ENCODE data around the gene SERPINB12.

The SERPINB12 gene

GRCh38 chr18:63542069-63542468 lies at the start of gene SERPINB12:
TSS of gene SERPINB12 (plus strand) at chr18:63542369. CDS start at chr18:63556160, 13,791 bp downstream.
- DNase-seq (ENCODE audit: low read depth), result no peak

DNA sequence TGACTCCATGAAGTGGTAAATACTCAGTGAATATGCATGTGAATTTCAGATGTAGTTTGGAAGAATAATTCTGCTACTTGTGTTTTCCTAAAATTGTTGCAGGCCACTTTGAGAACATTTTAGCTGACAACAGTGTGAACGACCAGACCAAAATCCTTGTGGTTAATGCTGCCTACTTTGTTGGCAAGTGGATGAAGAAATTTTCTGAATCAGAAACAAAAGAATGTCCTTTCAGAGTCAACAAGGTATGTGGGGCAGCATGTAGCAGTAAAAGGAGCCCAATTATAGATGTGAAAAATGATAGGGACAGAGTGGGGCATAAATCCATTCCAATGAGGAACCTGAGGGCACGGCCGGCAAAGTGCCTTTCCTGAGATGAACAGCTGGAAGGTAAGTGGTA lies 49.3 kb upstream of the SERPINB12 start:
- DNase-seq (ENCODE audit: low read depth), result no peak

DNA sequence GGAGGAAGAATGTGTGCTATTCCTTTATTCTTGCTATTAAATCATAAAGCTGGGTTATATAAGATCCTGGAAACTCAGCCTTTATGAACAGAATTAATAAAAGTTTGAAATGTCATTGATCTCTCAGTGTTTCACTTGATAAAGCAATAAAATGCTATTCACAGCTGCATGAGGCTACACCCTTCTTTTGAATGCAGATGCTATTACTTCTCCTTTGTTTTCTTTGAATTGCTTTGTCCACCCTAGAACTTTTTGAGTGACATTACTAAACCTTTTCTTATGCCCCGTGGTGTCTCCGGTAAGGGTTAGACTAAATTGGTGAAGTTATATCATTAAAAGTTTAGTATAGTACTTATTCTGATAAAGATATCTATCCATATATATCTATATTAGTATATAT lies 46.5 kb upstream of the SERPINB12 start:
- no peak for DNase-seq (ENCODE audit: low read depth)

- DNase-seq (ENCODE audit: low read depth), result peak; percentile 12
Observed at GRCh38 chr18:63505566-63506335, 36.4 kb upstream of the SERPINB12 start.

DNA sequence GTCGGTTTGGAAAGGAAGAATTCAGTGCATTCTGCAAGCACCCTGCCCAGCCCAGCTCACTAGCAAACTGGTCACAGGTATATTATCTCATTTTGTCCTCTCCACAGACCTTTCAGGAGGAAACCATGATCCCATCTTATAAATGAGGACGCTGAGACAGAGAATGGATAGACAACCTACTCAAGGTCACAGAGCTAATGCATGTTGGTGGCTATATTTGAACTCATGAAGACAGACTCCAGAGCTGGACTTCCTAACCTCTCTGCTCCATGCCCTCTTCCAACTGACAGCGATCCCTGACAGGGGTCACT lies 35.9 kb upstream of the SERPINB12 start:
- no peak for DNase-seq (ENCODE audit: low read depth)

DNA sequence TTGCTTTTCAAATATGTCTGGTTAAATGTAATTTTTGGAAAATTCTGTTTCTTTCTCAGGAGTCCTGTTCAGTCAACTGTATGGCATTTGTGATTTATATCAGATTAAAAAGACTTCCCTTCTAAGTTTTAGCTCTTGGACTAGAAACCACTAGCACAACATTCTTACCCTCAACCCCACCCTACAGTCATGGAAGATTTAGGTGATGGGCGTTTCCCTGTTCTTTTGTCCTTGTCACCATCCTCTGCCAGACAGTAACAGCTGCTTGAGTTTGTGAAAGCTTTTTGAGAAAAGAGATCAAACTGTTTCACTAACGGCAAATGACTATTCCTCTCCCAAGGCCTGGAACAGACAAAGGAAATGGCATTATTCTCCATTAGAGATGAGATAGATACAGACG lies 33.6 kb upstream of the SERPINB12 start:
- DNase-seq (ENCODE audit: low read depth), result no peak

DNA sequence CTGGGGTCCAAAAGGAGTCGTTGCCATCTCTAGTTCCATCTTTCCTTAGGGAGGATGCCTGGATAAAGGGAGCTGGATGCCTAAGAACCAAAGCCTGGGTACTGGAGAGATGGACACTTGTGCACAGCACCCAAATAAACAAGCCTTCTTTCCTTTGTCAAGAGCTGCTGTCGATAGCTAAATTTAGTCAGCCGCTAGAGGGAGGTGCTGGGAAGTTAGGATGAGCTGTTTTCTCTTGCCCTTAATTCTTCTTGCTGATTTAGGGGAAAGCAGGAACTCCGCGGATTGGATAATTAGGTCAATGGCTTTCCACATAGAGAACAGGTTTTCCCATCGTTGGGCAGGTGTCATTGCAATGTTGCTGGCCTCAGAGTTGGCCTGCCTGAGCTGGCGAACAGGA lies 30.9 kb upstream of the SERPINB12 start:
- DNase-seq (ENCODE audit: low read depth), result no peak

DNA sequence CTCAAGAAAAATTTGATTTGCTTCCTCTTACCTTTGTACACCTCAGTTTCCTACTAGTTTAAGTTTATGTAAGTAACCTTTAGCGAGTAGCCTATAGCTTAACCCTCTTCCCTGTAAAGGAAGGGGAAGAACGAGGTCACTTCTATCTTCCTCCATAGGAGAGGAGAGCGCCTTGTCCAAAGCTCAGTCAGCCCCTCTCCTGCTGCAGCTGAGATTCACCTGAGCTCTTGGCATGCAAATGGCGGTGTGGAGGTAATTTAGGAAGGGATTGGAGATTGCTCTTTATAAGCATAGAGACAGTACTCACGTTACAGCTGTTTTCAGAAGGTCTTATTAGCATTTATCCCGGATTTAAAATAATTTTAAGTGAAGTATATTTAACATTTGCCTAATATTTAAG lies 27.8 kb upstream of the SERPINB12 start:
- DNase-seq (ENCODE audit: low read depth), result no peak

GRCh38 chr18:63514888-63515678 lies 27.1 kb upstream of the SERPINB12 start:
- no peak for DNase-seq (ENCODE audit: low read depth)

DNA sequence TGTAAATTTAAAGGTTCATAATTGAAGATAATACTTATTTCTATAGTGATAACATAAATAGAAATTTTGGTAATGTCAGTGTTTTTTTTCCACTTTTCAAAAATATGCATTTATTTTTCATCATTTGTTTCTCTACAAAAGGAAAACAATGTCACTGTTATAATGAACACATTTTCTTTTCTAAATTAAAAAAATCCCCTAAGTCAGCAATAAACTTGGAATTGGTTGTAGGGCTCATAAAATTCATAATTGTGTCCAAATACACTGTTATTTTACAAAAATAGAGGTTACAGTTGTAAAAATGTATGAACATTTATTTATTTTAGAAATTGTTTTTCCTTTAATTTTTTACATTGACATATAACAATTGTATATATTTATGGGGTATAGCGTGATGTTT lies 26.4 kb upstream of the SERPINB12 start:
- no peak for DNase-seq (ENCODE audit: low read depth)

GRCh38 chr18:63518178-63519012 lies 23.8 kb upstream of the SERPINB12 start:
- DNase-seq (ENCODE audit: low read depth), result peak; percentile 50

DNA sequence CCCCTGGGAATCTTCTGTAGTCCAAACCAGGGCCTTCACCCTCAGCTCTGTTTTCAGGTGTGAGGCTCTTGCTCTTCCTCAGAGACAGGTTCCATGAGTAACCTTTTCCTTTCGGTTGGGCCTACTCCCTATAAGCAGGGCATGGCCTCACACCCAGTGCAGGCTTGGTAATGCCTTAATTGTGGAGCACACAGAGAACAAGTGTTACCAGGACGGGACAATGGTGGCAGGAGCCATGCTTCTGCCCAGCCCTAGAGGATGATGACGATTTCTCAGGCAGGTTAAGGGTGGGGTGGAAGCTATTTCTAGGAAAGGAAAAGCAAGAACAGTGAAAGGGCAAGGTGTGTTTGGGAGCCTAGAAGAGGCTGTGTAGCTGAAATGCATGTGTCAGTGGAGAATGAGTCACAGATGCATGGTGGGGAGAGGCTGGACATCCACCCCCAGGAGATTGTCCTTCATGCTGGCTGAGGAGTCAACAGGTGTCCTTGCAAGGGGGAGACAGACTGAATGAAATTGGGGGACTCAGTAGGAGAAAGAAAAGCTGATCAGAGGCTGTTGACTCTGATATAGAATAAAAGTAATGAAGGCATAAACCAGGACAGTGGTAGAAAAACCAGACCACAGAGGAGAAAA lies 22.0 kb upstream of the SERPINB12 start:
- no peak for DNase-seq (ENCODE audit: low read depth)

GRCh38 chr18:63523660-63524059 lies 18.5 kb upstream of the SERPINB12 start:
- DNase-seq (ENCODE audit: low read depth), result no peak

- no peak for DNase-seq (ENCODE audit: low read depth)
Observed at GRCh38 chr18:63527251-63527650, 14.9 kb upstream of the SERPINB12 start.

DNA sequence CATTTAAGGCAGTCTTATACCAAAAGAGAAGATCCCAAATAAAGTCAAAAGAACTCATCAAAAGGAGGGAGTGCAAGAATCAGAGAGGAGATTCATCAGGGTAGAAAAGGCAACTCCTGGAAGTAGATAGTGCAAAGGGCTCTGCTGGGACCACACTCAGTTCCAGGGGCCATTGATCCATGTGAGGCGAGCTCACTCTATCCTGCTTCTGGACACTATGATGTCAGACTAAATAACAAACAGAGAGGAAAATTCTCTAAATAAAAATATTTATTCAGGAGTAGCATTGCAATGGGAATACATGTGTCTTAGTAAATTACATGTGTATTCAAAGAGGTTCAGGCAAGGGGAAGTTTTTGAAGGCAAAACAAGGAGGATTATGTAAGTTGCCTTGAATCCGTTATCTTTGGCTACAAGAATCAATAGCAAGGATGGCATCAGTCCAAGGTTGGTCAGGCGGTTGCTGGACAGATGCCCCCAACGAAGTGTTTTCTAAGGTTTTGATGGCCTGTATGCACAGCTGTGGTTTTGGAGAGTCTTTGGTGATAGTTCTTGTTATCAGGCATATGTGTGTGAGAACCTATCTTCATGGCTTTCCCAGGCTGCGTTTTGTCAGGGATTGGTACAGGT lies 13.2 kb upstream of the SERPINB12 start:
- no peak for DNase-seq (ENCODE audit: low read depth)

DNA sequence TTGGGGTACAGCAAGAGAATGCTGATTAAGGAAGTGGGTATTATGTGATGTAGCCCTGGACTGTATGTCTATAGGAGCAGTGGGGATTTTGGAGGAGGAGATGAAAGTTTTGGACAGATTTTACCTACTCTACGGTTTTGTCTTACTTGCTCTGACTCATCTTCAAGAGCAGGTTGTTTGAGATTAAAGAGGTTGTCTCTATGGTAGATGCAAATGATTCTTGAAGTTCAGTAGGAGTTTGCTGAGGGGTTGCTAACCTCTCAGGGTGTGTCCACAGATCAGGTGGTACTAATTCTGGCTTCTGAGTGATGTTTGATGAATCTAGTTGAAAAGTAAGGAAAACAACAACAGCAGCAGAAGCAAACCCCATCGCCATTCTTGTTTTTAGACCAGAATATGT lies 9.7 kb upstream of the SERPINB12 start:
- no peak for DNase-seq (ENCODE audit: low read depth)

DNA sequence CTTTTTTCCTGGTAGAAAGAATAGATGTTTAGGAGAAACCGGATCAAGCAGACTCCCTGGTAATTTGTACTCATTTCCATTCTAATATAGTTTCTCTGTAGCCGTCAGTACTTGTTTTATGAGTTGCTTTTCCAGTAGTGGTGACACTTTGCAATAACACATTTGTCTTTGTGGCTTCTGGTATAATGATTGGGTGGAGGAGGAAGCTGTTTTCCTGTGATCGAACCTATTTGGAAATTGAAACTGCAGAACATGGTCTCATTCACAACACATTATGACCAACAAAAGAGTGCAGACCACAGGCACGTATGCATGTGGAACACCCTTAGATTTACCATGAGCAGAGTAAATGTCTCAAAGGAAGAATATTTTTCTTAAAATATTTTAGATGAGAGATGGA lies 7.6 kb upstream of the SERPINB12 start:
- no peak for DNase-seq (ENCODE audit: low read depth)

DNA sequence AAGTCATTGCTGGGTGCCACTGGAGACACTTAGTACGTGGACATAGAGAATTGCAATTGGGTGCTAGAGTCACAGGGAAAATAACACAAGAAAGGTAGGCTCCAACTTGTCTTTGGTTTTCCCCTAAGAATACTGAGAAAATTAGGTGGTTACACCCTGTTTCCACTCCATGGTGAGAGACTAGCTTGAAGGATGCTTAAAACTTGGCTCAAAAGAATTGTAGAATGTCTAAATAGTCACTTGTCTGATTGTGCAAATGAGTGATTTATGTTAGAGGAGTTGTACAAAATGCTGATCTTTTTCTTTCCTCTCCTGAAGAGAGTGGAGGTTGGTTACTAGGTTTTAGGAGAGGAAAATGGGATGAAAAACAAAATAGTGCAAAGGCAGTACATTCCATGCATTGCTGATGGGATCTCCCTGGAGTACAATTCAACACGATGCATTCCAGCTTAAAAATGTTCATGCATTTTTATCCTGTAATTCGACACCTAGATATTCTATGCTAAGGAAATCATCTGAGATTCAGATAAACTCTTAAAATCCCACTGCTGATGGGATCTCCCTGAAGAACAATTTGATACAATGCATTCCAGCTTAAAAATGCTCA lies 2.2 kb upstream of the SERPINB12 start:
- no peak for DNase-seq (ENCODE audit: low read depth)

DNA sequence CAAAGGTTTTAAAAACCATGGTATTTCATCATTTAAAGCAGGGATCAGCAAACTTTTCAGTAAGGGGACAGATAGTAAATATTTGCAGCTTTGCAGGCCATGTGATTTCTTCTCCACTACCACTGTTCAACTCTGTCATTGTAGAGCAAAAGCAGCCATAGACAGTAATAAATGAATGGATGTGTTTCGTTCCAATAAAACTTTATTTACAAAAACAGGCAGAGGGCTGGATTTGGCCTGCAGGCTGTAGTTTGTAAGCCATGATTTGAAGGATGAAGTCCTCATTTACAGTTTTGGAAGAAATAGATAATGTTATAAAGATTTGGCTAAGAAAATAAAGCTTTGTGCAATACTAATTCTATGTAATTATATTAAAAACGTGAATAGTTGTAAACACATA lies 1.8 kb downstream of the SERPINB12 start:
- no peak for DNase-seq (ENCODE audit: low read depth)

GRCh38 chr18:63545000-63545399 lies 2.8 kb downstream of the SERPINB12 start:
- no peak for DNase-seq (ENCODE audit: low read depth)

GRCh38 chr18:63550068-63550467 lies 7.9 kb downstream of the SERPINB12 start:
- DNase-seq (ENCODE audit: low read depth), result no peak
